Measurements from ENCODE around the gene C1QA.

The C1QA gene

DNA sequence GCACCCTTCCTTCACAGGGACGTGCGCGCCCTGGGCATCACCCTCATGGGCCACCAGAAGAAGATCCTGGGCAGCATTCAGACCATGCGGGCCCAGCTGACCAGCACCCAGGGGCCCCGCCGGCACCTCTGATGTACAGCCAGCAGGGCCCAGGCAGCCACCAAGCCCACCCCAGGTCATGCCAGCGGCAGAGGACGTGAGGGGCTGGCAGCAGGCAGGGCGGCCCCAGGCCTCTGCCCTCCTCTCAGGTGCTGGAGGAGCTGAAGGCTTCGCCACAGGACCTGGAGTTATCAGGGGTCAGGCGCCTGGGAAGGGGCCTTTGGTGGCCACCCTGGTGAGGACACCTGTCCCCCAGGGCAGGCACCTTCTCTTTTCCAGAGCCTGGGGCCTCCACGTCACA is 34.8 kb upstream of the C1QA start:
- no peak for DNase-seq (ENCODE audit: low read depth in 1 of 2, low spot score in 1 of 2)
- Histone ChIP-seq H3K27me3 (ENCODE audit: insufficient read depth, poor library complexity, severe bottlenecking) (no peaks in the 10 kb centered on the region), H3K27ac (replicated peaks) (no peak overlapping the region), H3K4me3 (replicated peaks; ENCODE audit: insufficient read depth, low read length) (no peak overlapping the region)
- TF ChIP-seq POLR2AphosphoS5 (IDR thresholded peaks at IDR 0.05; ENCODE audit: low read depth) (no peak), GABPA (IDR thresholded peaks at IDR 0.05; ENCODE audit: low read depth) (no peak), SPI1 (IDR thresholded peaks at IDR 0.05; ENCODE audit: borderline replicate concordance, low read depth) (no peak)
- TF ChIP-seq, protein P1, sequence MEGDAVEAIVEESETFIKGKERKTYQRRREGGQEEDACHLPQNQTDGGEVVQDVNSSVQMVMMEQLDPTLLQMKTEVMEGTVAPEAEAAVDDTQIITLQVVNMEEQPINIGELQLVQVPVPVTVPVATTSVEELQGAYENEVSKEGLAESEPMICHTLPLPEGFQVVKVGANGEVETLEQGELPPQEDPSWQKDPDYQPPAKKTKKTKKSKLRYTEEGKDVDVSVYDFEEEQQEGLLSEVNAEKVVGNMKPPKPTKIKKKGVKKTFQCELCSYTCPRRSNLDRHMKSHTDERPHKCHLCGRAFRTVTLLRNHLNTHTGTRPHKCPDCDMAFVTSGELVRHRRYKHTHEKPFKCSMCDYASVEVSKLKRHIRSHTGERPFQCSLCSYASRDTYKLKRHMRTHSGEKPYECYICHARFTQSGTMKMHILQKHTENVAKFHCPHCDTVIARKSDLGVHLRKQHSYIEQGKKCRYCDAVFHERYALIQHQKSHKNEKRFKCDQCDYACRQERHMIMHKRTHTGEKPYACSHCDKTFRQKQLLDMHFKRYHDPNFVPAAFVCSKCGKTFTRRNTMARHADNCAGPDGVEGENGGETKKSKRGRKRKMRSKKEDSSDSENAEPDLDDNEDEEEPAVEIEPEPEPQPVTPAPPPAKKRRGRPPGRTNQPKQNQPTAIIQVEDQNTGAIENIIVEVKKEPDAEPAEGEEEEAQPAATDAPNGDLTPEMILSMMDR (IDR thresholded peaks at IDR 0.05; ENCODE audit: insufficient read depth, low read length), result no peak
- TF ChIP-seq, protein P2, sequence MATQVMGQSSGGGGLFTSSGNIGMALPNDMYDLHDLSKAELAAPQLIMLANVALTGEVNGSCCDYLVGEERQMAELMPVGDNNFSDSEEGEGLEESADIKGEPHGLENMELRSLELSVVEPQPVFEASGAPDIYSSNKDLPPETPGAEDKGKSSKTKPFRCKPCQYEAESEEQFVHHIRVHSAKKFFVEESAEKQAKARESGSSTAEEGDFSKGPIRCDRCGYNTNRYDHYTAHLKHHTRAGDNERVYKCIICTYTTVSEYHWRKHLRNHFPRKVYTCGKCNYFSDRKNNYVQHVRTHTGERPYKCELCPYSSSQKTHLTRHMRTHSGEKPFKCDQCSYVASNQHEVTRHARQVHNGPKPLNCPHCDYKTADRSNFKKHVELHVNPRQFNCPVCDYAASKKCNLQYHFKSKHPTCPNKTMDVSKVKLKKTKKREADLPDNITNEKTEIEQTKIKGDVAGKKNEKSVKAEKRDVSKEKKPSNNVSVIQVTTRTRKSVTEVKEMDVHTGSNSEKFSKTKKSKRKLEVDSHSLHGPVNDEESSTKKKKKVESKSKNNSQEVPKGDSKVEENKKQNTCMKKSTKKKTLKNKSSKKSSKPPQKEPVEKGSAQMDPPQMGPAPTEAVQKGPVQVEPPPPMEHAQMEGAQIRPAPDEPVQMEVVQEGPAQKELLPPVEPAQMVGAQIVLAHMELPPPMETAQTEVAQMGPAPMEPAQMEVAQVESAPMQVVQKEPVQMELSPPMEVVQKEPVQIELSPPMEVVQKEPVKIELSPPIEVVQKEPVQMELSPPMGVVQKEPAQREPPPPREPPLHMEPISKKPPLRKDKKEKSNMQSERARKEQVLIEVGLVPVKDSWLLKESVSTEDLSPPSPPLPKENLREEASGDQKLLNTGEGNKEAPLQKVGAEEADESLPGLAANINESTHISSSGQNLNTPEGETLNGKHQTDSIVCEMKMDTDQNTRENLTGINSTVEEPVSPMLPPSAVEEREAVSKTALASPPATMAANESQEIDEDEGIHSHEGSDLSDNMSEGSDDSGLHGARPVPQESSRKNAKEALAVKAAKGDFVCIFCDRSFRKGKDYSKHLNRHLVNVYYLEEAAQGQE (IDR thresholded peaks at IDR 0.05; ENCODE audit: insufficient replicate concordance, low read depth), result no peak

DNA sequence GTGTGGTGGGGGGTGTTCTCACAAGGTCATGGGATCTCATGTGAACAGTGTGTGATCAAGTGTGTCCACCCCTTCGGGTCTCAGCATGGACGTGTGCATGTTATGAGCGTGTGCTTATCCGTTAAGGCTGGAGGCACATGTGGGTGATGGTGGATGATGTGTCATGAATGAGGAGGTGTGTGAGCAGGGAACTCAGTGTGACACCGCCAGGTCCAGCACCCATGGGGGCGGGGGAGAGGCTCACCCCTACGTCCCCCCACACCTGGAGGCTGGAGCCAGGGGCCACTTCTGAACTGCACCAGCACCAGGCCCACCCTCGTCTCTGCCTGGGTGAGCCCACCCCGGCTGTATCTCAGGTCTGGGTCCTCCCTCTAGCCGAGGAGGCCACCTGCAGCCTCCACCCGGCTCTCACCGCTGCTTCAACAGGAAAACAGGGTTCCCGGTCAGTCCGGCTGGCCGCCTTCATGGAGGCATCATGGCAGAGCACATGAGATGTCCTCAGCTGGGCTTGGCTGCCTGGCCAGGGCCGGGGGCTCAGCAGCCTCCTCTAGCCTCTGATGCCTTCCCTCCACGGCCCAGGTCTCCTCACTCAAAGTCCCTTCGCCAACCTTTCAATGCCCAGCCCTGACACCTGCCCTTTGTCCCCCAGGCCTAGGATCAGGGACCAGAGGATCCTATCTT is 34.2 kb upstream of the C1QA start:
- Histone ChIP-seq H3K27ac (replicated peaks) (no peak overlapping the region), H3K27me3 (ENCODE audit: insufficient read depth, poor library complexity, severe bottlenecking) (no peaks in the 10 kb centered on the region), H3K4me3 (replicated peaks; ENCODE audit: insufficient read depth, low read length) (no peak overlapping the region)
- TF ChIP-seq, protein P2 (IDR thresholded peaks at IDR 0.05; ENCODE audit: insufficient replicate concordance, low read depth), result no peak
- TF ChIP-seq SPI1 (IDR thresholded peaks at IDR 0.05; ENCODE audit: borderline replicate concordance, low read depth) (no peak), GABPA (IDR thresholded peaks at IDR 0.05; ENCODE audit: low read depth) (no peak), POLR2AphosphoS5 (IDR thresholded peaks at IDR 0.05; ENCODE audit: low read depth) (no peak)
- TF ChIP-seq, protein P1 (IDR thresholded peaks at IDR 0.05; ENCODE audit: insufficient read depth, low read length), result no peak
- no peak for DNase-seq (ENCODE audit: low read depth in 1 of 2, low spot score in 1 of 2)

DNA sequence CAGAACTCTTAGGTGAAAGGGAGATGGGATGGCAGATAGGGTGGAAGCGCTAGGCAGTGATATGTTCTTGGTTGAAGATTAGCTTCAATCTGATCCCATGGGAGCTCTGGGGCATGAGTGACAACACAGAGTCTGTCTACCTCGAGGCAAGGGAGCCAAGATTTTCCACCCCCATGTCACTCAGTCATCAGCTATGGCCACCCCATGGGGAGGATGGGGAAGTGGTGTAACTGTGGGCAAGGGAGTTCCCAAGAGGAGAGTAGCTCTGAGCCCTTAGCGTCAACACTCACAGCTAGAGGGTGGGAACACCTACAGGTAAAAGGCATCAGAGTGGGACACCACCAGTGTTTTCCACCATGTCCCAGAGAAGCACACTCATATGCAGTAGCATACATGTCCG is 30.3 kb upstream of the C1QA start:
- TF ChIP-seq GABPA (IDR thresholded peaks at IDR 0.05; ENCODE audit: low read depth), result no peak
- no peak for TF ChIP-seq SPI1 (IDR thresholded peaks at IDR 0.05; ENCODE audit: borderline replicate concordance, low read depth)
- TF ChIP-seq POLR2AphosphoS5 (IDR thresholded peaks at IDR 0.05; ENCODE audit: low read depth), result no peak
- TF ChIP-seq, protein P1 (IDR thresholded peaks at IDR 0.05; ENCODE audit: insufficient read depth, low read length), result no peak
- H3K27ac ChIP-seq (replicated peaks), result no peak overlapping the region
- H3K4me3 ChIP-seq (replicated peaks; ENCODE audit: insufficient read depth, low read length), result no peak overlapping the region
- no peaks in the 10 kb centered on the region for H3K27me3 ChIP-seq (ENCODE audit: insufficient read depth, poor library complexity, severe bottlenecking)
- no peak for DNase-seq (ENCODE audit: low read depth in 1 of 2, low spot score in 1 of 2)

DNA sequence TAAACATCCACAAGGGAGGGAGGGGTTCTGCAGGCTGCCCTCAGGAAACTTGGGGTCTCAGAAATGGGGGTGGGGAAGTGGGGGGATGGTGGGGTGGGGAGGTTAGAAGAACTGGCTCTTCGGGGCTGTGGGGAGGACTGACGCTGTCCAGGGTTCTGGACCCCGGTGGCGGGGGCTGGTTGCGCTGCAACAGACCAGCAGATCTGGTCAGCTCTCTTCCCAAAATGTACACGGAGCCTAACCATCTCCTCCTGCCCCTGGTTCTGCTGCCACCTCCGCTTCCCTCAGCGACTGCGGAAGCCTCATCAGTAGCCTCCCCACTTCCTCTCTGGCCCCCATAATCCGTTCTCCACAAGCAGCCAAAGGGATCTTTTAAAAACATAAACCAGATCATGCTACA is 29.3 kb upstream of the C1QA start:
- TF ChIP-seq, protein P1 (IDR thresholded peaks at IDR 0.05; ENCODE audit: insufficient read depth, low read length), result no peak
- no peak for TF ChIP-seq SPI1 (IDR thresholded peaks at IDR 0.05; ENCODE audit: borderline replicate concordance, low read depth)
- TF ChIP-seq, protein P2 (IDR thresholded peaks at IDR 0.05; ENCODE audit: insufficient replicate concordance, low read depth), result peak; percentile 89
- TF ChIP-seq GABPA (IDR thresholded peaks at IDR 0.05; ENCODE audit: low read depth), result no peak
- no peak for TF ChIP-seq POLR2AphosphoS5 (IDR thresholded peaks at IDR 0.05; ENCODE audit: low read depth)
- H3K27ac ChIP-seq (replicated peaks), result no peak overlapping the region
- H3K27me3 ChIP-seq (ENCODE audit: insufficient read depth, poor library complexity, severe bottlenecking), result no peaks in the 10 kb centered on the region
- H3K4me3 ChIP-seq (replicated peaks; ENCODE audit: insufficient read depth, low read length), result no peak overlapping the region
- DNase-seq (ENCODE audit: low read depth in 1 of 2, low spot score in 1 of 2), result no peak
